ENCODE results near the gene DYNLL2.
"Not testable (repeated sequence)": the region's sequence is repeated elsewhere in the genome, so short reads cannot be mapped to it uniquely, and the experiment has no call there.

DYNLL2 gene

DNA sequence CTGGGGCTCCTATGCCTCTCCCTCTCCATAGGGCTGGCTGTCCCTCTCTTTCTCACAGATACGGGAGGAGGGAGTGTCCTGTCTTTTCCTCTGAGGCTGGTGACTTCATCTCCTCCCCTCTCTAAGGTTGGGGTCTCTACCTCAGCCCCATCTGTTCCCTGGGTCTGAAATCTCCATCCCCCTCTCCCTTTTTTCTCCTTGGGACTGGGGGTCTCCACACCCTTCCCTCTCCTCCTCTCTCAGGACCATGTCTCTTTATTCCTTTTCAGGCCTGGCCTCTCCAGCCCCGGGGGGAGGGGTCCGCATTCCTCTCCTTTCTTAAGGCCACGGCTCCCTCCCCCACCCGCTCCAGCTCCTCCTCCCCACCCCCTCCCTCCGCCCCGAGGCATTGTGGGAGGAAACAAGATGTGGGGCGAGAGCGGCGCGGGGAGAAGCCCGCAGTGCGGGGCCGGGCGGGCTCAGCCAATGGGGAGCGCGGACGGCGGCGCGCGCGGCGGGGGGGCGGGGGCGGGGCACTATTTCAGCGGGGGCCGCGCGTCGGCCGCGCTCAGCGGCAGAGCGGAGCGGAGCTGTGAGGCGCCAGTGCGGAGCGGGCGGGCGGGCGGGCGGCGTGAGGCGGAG lies at the start of gene DYNLL2:
Gene DYNLL2, plus strand, starts transcription at position 550 of the 621 bp plus-strand sequence. CDS start 3,672 bp downstream, outside the sequence.
- DNase-seq: peak; percentile 84 to 93 (median 91)

GRCh38 chr17:58039975-58040374 lies 43.2 kb upstream of the DYNLL2 start:
- no peak for DNase-seq

DNA sequence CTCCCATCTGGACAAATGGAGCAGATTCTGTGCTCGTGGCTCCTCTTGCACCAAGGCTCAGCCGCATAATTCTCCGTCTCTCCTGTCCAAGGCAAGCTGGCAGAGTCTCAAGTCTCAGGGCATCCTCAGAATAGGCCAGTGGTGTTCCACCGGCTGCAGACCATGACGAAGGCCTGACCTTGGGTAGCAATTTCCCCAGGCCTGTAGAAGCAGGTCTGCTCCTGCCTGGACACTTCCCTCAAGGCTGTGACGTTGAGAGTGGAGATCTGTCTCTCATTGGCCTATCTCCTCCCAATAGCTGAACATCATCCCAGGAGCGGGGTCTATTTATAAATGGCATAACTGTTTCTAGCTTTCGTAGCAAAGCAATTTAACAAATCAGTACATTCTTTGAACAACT lies 42.8 kb upstream of the DYNLL2 start:
- DNase-seq: no peak

DNA sequence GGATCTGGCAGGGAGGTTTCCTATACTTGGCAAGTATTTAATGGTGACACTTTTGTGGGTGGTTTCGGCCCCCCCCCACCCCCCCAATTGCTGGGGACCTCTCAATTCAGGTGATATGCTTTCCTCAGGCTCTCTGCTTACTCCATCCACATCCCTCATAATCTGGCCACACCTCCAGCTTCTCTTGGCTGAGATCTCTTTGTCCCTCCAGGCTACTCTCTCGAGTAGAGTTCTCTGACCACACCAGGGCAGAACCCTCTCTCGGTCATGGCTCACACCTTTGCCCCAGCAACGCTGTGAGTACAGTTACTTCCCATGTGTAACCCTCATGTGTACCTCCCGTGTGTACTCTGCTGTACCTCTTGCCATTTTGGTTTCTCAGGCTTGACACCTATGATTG lies 42.1 kb upstream of the DYNLL2 start:
- DNase-seq: no peak

GRCh38 chr17:58043221-58044181 lies 39.7 kb upstream of the DYNLL2 start:
- DNase-seq: peak in 1 of 3 experiments; percentile 24

GRCh38 chr17:58044256-58044655 lies 39.0 kb upstream of the DYNLL2 start:
- not testable (repeated sequence) for DNase-seq

DNA sequence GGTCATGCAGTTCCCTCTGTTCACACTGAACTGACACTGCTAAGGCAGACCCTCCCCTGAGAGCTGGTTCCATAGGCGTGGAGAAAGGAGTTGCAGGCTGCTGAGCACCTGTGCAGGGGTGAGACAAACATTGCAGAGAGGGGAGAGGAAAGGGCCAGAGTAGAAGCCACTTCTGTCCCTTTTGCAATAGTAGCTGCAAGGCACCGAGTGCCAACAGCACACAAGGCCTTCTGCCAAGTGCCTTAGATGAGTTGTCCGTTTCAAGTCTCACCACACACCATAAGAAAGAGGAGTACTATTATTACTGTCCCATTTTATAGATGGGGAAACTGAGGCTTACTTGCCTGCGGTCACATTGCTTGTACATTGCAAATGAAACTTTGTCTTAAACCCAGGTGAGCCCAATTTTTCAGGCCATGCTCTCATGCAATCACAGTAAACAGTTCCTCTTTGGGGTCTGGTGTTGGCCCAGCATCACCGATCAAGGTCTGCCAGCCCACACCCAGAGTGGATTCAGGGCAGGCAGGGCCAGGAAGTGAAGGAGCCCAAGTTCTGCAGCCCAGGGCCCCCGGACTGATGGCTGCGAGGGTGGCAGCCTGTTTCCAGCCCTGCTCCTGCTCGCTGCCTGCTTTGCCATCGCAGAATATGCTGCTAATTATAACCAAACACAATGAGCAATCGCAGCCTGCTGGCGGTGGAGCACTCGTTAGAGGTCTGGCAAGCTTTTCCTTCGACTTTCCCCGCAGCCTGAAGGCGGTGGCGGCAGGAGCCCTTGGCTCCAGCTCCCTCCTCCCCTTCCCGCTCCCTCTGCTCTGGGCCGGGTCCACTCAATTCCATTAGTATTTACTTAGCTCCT lies 36.8 kb upstream of the DYNLL2 start:
- peak in 1 of 3 experiments; percentile 11 for DNase-seq

- DNase-seq: no peak
Observed at GRCh38 chr17:58047376-58048150, 35.7 kb upstream of the DYNLL2 start.

DNA sequence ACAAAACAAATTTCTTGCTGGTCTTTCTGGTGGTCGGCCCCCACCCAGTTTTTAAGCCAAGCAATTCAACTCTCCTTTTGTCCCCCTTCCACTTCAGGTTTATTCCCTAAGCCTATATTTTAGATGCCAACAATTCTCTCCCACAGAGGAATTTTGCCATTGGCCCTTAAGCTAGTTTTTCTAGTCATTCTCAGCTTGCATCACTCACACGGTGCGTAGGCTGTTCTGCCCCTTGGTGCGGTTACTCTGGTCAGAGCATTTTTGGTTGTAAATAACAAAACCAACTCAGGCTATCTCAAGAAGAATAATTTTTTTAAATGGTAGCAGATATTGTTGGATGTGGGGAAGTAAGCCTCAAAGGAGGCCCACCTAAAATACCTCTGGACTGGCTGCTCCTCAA lies 33.7 kb upstream of the DYNLL2 start:
- DNase-seq: no peak

DNA sequence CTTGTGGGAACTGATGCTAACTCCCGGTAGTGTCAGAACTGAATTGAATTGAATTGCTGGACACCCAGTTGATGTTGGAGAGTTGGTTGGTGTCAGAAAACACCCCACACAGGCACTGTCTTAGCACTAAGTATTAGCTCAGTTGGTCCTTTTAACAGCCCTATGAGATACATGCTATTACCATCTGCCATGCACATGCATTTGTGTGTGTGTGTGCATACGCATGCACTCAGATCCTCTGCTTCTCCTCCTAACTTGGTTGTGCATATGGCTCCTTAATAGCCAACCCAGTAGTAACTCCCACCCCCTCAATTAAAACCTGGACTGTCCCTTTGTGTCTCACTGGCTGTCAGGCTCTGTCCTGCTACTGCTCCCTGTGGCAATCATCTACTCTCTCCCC lies 32.3 kb upstream of the DYNLL2 start:
- no peak for DNase-seq

GRCh38 chr17:58051468-58051867 lies 31.8 kb upstream of the DYNLL2 start:
- DNase-seq: no peak

GRCh38 chr17:58052407-58052806 lies 30.8 kb upstream of the DYNLL2 start:
- no peak for DNase-seq

GRCh38 chr17:58052945-58053715 lies 30.1 kb upstream of the DYNLL2 start:
- DNase-seq: no peak

DNA sequence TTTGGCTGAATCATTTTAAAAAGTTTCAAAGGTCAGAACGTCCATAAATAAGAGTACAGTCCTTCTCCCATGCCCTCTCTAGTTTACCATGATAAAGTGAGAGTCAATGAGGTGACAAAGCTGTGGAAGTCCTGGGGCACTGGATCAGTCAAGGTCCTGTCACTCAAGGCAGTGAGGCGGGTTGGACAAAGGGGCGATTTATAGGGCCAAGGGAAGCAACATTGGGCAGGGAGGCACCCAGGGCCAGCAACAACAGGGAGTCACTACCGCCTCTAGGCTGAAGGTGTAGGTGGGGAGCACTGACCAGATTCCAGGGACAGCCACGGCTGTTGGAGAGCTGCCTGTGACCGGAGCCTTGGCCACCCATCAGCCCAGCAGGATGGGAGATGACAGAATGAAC lies 28.6 kb upstream of the DYNLL2 start:
- no peak for DNase-seq

- DNase-seq: no peak
Observed at GRCh38 chr17:58056476-58056875, 26.7 kb upstream of the DYNLL2 start.

DNA sequence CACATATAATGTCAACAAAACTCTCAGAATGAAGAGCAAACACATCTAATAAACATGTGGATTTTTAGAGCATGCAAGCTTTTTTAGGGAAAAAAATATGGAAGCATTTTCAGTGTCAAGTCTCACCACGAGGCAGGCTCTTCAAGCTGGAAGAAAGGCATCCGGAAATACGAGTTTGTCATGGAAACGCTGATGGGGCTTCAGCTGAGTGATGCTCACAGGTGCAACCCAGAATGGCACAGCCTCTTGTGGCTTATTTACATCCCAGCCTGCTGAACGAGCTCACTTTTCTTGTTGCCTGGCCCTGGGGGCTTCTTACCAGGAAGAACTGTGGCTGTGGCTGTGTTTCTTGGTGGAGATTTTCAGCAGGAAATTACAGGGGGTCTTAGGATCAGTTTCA lies 24.1 kb upstream of the DYNLL2 start:
- peak; percentile 9 to 86 (median 54) for DNase-seq

DNA sequence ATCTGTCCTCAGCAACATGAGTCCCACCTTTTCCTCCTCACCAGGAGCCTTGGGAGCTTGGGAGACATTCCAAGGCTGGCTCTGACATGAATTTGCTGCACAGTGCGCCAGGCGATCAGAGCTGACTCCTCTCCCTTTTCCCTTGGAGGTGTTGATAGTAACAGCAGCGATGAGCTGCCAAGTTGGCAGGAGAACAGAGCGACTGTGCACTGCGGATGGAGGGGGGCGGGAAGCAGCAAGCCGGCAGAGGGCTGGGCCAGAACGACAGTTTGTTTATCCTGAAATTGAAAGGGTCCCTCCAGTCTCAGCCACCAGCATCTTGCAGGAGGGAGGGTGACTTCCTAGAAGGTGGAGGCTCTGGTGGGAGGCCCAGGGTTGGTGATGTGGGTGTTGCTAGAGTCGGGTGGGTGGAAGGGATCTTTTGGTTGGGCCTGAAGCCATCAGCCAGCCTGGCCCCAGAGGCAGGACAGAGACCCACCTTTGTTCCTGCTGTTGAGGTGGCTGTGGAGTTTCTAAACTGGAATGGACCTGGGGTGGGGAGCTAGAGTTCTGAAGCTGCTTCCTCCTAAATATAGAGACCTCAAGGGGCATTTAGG lies 22.5 kb upstream of the DYNLL2 start:
- DNase-seq: no peak

DNA sequence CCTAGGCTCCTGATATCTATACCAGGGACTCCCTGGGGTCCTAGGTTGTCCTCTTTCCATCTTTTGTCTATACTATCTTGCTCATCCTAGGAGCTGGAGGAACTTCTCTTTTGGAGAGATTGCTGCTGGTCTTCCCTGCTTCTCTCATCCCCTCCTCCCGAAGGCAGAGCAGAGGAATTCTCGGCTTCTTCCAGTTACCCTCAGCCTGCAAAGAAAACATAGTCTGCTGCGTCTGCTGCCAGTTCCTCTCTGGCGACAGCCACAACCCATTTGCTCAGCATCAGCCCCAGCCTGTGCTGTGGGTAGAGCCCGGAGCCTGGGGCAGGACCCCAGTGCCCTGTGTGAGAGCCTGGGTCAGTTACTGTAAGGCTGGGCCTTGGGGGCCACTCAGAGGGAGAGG lies 21.5 kb upstream of the DYNLL2 start:
- DNase-seq: no peak

DNA sequence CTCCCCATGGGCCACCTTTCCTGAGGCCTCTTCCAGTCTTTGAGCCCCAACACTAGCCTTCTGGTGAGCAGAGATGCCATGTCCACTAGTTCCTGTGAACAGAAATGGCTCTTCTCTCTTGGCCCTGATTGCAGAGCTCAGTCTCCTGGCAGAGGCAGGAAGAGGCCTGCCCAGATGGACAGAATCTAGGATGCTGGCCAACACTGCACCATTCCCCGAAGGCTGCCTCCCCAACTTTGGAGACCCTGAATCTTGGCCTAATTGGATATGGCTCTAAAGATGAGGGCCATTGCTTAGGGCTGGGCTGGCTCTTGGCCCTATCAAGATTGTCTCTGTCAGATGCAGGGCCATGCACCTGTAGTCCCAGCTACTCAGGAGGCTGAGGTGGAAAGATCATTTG lies 18.0 kb upstream of the DYNLL2 start:
- DNase-seq: no peak

DNA sequence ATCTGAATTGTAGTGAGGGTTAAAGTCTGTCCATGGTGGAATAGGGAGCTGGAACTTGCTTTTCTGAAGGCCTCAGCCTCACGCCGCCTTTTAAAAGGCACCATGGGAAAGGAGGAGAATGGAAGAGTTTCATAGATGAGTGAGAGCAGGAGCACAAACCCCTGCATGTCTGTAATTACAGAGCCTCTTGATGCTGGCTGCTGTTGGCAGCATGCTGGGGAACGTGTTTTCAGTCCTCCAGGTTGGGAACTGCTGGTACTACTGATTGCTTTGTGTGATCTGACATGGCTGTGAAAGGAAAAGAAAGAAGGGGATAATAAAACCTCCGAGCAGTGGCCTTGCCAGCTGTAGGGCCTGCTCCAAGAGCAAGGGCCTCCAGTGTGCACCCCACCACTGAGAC lies 16.8 kb upstream of the DYNLL2 start:
- DNase-seq: no peak

DNA sequence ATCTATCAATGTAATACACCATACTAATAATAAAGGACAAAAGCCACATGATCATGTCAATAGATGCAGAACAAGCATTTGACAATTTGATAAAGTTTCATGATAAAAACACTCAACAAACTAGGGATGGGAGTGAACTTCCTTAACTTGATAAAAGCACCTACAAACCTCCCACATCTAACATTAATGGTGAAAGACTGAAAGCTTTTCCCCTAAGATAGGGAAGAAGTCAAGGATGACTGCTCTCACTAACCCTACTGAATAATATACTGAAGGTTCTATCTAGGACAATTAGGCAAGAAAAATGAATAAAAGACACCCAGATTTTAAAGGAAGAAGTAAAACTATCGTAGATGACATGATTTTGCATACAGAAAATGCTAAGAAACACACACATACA lies 10.4 kb upstream of the DYNLL2 start:
- DNase-seq: no peak
